ENCODE results near the gene NFIC.
"Not testable (repeated sequence)": the region's sequence is repeated elsewhere in the genome, so short reads cannot be mapped to it uniquely, and the experiment has no call there.

NFIC gene

GRCh38 chr19:3451451-3451866, 85.1 kb downstream of the NFIC start:
- DNase-seq (ENCODE audit: low read depth) = no peak

GRCh38 chr19:3452171-3452941, 86.0 kb downstream of the NFIC start:
- no peak for DNase-seq (ENCODE audit: low read depth)

GRCh38 chr19:3452942-3453214, 86.5 kb downstream of the NFIC start:
- not testable (repeated sequence) for DNase-seq (ENCODE audit: low read depth)

GRCh38 chr19:3453840-3454239, 87.5 kb downstream of the NFIC start:
- DNase-seq (ENCODE audit: low read depth) = no peak

GRCh38 chr19:3454656-3455392, 88.4 kb downstream of the NFIC start:
- DNase-seq (ENCODE audit: low read depth) = no peak

DNA sequence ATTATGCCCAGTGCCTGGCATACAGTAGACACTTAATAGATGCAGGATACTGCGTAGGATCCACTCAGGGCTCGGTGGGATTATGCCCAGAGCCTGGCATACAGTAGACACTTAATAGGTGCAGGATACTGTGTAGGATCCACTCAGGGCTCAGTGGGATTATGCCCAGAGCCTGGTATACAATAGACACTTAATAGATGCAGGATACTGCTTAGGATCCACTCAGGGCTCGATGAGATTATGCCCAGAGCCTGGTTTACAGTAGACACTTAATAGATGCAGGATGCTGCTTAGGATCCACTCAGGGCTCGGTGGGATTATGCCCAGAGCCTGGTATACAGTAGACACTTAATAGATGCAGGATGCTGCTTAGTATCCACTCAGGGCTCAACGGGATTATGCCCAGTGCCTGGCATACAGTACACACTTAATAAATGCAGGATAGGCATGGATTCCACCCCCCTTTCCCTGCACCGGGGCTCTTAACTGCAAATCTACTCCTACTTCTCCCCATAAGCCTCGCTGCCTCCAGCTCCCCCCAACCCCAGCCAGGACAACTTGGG, 89.1 kb downstream of the NFIC start:
- DNase-seq (ENCODE audit: low read depth) = no peak

DNA sequence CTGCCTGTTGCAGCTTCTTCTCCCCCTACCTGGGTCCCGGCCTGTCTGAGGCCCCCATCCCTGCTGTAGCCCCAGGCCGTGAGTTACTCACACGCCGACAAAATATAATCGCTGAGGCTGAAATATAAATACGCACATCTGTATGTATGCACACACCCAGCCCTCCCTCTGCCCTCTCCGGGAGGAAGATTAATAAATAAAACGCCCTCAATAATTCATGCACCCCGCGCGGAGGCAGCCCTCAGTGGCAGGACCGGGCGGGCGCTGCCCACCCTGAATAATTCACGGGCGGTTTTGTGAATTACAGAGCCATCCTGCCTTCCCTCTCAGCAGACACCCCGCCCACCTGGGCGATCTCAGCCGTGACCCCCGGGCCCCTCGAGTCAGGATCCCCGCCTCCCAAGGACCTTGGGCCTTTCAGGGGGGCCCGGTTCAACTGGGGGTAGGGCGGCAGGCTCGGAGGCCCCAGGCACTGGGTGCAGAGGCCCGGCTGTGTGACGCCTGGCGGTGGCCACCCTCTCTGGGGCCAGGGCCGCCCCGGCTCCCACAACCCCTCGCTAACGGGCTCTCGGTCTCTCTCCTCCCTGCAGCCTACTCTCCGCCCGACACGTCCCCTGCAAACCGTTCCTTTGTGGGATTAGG, 89.7 kb downstream of the NFIC start:
- DNase-seq (ENCODE audit: low read depth) = no peak

GRCh38 chr19:3456925-3457527, 90.6 kb downstream of the NFIC start:
- no peak for DNase-seq (ENCODE audit: low read depth)

DNA sequence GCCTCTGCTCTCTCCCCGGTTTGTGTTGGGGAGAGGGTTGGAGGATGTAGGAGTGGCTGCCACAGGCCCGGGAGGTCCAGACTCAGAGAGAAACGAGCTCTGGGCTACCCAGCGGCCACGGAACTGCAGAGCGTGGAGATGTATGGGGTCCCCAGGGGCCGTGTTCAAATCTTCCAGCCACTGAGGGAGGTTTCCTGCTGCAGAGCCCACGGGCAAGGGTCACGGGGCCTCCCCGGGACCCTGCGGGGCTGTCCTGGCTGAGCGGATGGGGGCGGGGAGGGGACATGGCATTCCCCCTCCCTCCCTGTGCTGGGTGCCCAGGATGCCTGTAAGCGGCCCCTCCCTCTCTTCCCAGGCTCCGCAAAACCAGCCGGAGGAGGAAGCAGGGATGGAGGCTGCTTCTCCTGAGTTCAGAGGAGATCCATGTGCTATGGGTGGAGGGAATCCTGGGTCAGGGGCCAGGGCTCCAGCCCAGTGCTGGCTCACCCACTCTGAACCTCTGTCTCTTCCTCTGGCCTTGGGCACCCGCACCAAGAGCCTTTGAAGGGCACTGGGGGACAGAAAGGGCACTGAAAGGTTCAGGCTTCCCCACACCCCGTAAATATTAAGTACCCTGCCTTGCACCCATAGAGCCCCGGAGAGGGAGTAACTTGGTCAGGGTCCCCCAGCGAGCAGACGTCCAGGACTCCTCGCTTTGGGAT, 91.3 kb downstream of the NFIC start:
- DNase-seq (ENCODE audit: low read depth) = no peak

- DNase-seq (ENCODE audit: low read depth) = no peak
Measured at GRCh38 chr19:3458229-3459088, 92.1 kb downstream of the NFIC start.

DNA sequence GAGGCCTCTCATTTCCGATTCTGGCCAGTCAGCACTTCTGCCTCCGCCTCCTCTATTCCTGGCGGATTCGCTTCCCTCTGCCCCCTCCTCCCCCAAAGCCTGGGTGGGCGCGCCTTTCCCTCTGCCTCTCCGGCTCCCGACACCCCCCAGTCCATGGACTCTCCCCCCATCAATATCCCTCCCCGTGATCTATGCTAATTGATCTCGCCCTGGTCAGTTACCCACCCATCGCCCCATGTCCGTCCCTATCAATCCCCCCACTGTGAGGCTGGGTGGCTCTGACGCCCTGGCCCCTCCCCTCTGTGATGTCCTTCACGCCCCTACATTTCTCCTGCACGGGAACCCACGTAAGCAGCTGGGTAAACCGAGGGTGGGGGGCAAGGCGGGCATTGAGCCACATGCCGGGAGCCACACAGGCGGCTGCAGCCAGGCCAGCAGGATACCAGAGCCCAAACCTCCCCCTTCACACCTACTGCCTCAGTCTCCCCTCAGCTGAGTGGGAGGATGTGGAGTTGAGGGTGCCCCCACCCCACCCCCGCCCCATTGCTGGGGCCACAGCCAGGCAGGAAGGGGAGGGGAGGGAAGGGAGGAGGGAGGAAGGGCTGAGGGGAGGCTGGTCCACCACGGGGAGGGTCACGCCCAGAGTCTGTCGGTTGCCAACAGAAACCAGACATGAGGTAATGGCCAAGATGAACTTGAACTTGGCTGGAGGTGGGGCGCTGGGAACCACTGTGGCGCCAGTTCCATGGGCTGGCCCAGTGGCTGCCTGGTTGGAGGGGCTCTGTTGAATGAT, 92.9 kb downstream of the NFIC start:
- DNase-seq (ENCODE audit: low read depth) = no peak

GRCh38 chr19:3459965-3460582, 93.7 kb downstream of the NFIC start:
- DNase-seq (ENCODE audit: low read depth) = no peak

- DNase-seq (ENCODE audit: low read depth) = no peak
Measured at GRCh38 chr19:3462991-3463713, 96.8 kb downstream of the NFIC start.

DNA sequence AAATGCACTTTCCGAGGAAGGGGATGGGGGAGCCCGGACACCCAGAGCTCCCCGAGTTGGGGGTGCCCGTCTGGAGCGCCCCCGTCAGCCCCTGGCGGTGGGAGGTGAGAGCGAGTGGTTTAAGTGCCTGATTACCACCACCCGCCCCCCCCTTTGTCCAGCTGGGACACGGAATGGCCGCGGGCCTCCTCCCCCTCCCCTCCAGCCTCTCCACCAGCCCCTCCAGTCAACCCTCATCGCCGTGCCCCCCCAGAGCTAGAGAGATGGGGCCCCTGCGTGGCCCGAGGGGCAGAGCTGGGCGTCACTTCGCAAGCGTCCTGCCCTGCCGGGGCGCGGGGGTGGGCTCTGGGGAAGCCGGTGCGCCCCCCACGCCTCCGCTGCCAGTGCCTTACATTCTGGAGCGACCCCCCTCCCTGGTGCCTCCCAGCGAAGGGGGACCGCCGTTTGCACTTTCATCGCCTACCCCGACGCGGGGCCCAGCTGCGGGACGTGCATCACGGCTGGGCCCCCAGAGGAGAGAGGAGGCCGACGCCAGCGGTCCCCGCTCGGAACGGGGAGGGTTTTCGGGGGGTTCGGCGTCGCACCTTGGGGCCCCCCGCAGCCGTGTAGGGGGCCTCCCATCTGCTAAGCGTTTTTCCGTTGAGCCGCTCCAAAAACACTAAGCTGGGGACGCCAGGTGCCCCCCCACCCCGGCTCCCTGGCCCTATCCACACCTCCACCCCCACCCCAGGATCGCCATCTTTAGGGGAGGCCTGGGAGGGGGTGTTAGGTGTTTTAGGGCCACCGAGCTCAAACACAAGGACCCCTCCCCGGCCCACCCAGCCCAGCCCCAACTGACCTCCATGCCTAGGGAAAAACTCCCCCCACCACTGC, 97.6 kb downstream of the NFIC start:
- DNase-seq (ENCODE audit: low read depth) = no peak

DNA sequence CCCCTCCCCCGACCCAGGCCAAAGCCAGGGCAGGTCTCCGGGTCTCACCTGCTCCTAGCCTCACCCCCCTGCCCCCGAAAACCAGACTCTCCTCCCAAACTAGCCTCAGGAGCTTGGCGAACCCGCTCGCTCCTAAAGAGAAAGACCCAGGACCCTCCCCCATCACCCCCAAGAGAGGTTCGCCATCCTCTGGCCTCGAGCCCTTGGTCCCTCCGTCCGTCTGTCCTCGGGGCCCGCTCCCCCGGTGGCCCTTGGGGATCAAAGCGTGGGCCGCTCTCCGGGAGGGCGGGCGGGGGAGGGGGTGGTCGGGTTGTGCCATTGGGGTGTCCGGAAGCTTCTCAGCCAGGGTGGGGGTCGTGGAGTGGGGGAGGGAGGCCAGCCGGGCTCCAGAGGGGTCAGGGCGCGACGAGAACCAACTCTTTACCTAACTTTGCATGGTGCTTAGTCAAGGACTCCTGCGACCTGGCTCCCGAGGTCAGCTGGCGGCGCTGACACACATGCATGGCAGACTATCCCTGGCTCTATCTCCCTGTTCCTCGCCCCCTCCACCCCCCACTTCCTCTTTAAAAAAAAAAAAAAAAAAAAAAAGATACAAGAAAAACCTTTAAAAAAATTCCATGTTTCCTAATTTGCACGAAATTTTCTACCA, 98.3 kb downstream of the NFIC start:
- no peak for DNase-seq (ENCODE audit: low read depth)

GRCh38 chr19:3465552-3465951, 99.2 kb downstream of the NFIC start:
- no peak for DNase-seq (ENCODE audit: low read depth)

- no peak for DNase-seq (ENCODE audit: low read depth)
Measured at GRCh38 chr19:3466635-3467034, 100.3 kb downstream of the NFIC start.
